SIG-M5 (cell line): ENCODE measurements around the gene CAPN5.
"Not testable (repeated sequence)": the region's sequence is repeated elsewhere in the genome, so short reads cannot be mapped to it uniquely, and the experiment has no call there.

Experiments
- DNase-seq: peaks from one replicate; lab custom pipeline; 2025; lab: John Stamatoyannopoulos, UW

CAPN5 gene

DNA sequence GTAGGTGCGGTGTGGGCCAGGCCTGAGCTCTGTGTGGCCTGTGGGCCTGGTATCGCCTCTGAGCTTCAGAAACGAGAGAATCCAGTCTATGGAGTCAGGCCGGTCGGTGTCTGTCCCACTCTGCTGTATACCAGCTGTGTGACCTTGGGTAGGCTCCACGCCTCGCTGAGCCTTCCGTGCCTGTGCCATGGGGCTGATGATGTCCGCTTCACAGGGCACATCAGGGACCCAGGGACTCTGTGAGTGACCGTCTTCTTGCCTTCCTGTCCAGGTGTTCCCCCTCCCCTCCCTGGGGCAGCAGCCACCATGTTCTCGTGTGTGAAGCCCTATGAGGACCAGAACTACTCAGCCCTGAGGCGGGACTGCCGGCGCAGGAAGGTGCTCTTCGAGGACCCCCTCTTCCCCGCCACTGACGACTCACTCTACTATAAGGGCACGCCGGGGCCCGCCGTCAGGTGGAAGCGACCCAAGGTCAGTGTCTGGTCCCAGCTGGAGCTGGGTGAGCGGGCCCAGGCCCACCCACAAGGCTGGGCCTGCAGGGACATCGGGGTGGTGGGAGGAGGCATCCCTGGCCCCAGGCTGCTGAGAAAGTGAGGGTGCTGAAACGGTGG is 17.9 kb downstream of the CAPN5 start:
- no peak for DNase-seq

DNA sequence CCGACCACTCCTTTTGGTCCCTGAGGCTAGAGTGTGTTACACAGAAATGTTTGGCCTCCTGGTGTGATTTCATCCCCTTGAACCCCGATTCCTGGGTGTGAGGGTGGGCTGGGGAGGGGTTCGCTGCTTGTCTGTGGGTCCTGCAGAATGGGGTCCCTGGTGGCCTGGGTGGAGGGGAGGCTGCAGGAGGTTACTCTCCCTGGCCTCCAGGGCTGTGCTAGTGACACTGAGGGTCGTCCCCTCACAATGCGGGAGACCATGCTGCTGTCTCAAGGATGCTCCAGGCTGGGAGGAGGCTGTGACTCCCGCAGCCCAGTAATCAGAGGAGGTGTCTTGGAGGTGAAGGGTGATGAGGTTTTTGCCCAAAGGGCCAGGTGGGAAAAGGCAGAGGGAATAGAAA is 18.9 kb downstream of the CAPN5 start:
- no peak for DNase-seq

DNA sequence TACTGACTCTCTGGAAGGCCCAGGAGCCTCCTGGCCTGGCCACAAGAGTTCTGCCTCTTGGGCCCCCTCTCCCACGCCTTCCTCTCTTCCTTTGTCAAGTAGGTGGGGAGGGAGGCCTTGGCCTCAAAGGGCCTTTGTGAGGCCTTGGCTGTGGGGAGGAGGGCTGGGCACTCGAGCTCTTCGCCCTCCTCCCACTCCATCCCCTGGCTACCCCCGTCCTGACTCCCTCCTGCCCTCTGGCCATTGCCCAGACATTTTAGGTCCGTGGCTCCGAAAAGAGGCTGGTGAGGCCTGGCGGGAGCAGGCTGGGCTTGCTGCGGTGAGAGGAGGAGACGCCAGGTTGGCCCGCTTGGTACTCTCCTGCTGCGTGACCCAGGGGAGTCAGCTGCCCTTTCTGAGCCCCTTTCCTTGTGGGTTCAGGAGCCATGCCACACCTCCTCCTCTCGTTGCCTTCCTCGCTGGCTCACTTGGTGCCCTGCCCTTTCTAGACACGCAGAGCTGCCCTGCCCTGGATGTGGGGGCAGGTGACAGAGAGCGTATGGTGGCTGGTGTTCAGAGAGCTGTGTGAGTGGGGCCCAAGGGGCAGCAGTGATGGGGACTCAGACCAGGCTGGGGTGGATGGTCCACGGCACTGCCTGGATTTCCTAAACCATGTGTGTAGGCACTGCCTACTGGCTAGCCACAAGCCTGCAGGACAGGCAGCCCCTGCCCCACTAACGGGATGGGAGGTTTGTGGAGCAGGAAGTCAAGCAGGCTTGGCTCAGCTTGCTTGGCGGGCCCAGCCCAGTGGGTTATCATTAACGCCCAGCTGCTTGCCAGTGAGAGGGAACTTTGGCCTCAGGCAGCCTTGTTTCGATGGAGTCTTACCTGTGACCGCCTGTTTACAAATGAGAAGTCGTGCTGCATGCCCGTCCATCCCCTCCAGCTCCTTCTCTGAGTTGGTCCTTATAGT is 20.0 kb downstream of the CAPN5 start:
- DNase-seq: no peak

DNA sequence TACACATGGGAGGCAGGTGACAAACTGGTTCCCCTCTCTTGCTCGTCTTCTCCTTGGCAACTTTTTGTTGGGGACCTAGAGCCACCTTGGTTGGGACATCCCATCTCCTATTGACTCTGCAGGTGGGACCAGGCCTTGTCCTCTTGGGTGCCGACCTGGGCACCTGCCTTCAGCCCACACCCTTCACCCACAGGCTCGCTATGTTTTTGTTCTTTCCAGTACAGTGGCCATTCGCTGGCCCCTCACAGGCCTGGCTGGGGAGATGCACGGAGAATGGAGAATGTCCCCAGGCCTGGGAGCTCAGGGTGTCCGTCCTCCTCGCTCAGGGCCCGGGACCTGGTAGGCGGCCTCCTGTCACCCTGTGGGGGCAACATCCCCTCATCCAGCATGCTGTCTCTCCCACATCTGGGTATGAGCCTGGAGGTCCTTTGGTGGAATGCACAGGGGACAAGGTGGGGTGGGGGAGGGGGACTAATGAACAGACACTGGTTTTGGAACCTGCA is 21.0 kb downstream of the CAPN5 start:
- no peak for DNase-seq

DNA sequence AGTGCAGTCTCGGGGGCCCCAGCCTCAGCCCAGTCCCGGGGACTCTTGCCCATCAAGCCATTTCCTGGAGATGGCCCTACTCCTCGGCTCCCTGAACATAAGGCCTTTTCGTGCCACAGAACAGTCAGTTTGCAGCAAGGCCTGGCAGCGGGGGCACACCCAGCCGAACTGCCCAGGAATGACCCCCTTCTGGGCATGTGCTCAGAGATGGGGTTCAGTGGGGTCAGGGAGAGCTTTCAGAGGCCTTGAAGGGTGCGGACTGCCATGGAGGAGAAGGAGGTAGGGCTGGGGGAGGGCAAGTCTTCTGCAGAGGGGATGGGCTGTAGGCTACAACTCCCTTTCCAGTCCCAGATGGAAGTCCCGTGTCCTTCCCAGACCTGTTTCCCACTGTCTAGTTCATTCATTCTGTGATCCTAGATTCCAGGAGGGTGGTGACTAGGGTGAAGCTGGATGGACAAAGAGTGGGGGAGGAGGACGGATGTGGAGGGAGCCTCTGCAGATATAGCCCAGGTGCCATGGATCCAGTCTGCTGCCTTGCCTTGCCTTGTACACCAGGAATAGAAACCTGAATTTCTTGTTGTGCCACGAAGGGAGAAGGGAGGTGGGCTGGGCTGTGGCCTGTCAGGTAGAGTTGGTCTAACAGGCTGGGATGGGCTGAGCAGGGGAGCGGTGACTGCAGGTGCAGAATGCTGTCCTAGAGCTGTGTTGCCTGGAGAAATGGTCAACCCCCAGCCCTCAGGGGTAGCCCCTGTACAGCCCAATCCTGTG is 21.6 kb downstream of the CAPN5 start:
- no peak for DNase-seq

DNA sequence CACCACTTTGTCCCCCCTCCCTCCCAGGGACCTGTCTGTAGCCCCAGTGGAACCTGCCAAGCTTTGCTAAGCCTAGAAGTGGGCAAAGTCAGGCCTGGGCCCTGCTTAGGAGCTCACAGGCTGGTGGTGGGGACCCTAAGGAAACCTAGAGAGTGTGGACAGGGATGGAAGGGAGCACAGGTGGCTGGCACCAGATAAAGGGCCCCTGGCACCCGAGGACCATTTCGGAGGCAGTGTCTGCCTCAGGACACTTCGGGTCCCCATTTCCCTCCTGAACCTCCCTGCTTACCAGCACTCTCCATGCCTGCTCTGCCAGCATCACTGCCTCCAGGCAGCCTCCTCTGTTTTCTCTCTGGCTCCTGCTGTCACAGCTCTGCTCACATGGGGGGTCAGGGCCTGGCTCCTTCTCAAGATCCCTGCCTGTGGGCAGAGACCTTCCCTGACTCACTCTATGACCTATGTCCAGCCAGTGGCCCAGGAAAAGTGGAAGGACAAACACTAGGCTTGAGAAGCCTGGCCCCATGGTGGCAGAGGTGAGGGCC is 22.3 kb downstream of the CAPN5 start:
- DNase-seq: no peak

DNA sequence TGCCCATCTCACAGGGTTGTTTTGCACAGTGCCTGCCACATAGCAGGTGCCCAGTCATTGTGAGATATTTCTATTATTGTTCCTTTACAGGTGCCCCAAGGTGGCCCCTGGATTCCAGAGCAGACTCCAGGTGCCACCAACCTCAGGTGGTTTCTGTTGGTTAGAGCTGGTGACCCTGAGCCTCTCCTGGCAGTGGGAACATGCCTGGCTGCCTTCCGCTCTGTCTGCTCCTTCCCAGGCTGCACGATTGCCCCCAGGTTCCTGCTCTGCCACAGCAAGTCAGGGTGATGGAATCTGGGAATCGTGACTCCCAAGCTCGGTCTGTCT is 23.2 kb downstream of the CAPN5 start:
- DNase-seq: no peak

DNA sequence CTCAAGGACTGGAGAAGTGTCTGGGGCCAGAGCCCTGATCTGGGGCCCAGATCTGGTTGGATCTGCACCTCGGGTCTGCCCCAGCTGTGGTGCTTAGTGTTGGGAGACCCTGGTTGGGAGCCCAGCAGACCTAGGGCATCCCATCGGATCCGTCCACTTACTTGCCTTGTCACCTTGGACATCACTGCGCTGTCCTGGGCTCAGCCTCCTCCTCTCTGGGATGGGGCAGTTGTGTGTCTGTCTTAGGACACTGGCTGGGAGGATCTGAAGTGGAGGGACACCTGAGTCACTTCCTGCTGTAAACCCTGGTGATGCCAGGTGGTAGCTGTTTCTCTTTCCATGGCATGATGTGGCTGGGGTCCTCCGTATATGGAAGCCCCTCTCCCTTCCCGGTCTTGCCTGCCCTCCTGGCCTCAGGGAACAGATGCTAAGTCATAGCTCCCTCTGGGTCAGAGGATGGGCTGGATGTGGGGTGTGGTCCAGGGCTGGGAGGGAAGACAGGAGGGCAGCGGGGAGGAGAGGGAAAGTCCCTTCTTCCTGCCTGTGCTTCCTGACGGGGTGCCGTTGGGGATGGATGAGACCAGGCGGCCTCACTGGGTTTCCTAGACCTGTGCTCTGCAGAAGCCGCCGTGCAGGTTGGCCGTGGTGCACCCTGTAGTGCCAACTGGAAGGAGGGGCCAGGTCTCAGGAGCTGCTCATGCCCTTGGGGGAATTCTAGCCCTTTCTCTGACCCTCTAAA is 23.8 kb downstream of the CAPN5 start:
- no peak for DNase-seq

DNA sequence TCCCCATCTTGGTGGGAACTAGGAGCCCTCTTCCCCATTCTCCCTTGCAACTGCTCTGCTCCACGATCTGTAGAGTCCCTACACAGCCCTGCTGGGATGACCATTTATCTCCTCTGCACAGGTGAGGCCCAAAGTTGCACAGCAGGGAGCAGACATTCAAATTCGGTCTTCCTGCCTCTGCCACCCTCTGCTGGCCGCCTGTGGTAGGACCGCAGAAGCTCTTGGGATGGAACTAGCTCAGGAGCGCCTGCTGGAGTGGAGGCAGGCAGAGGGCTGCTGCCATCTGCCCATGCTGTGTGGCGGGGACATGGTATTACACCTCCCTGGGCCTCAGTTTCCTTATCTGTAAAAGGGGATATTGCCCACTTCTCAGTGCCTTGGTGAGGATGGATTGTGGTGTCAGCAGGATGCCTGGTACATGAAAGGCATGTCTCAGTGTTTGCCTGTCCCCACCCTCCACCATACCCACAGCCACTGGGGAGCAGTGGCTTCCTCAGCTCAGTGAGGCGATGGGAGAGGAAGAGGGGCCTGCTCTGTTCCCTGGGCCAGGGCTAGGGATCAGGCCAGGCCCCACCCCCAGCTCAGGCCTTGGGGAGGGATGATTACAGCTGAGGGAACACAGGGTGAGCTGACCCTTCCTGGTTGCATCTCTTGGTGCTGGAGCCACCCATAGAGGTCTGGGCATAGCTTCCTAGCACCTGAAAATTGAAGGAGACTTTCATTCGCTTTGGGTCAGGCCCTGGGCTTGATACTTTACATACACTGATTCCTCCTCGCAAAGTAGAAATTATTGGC is 24.6 kb downstream of the CAPN5 start:
- no peak for DNase-seq

DNA sequence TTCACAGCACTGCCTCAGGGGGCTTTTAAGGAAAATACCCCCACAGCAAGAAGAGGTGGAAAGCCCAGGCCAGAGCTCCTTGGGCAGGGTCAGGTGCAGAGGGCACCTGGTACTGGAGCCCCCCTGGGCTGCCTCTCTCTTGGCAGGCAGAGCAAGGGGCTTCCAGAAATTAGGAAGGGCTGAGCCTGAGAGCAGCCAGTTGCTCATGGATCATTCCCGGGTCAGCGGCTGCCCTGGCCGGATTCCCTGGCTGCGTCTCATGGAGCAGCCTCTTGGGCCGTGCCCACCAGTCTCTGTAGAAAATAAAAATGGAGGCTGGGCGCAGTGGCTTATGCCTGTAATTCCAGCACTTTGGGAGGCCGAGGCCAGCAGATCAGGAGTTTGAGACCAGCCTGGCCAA is 25.6 kb downstream of the CAPN5 start:
- no peak for DNase-seq

DNA sequence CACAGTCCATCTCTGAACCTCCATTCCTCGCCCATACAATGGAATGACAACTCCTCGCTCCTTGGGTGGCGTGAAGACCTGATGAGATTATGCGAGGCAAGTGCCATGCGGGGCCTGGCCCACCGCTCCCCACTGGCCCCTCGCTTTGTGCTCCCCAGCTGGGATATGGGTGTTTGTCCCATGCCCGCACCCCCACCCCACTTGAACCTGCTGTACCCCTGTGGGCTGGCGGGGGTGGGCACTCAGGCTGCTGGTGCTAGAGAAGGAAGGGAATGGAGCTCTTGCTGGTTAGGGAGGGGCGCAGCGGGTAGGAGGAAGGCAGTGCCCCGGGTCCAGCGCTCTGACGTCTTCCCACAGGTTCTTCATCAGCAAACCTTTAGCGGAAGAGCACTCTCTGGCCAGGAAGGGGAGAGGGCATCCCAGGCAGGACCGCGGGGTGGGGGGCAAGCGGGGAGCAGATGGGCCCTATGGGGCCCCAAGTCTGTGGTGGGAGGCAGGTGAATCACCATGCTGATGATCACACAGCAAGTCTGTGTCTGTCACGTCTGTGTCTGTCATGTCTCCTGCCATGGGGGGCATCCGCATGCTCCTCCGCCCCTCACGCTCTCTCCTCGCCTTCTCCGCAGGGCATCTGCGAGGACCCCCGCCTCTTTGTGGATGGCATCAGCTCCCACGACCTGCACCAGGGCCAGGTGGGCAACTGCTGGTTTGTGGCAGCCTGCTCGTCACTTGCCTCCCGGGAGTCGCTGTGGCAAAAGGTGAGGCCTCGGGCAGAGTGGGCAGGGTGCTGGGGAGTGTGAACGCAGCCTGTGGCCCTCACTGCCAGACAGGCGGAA is 26.5 kb downstream of the CAPN5 start:
- no peak for DNase-seq

DNA sequence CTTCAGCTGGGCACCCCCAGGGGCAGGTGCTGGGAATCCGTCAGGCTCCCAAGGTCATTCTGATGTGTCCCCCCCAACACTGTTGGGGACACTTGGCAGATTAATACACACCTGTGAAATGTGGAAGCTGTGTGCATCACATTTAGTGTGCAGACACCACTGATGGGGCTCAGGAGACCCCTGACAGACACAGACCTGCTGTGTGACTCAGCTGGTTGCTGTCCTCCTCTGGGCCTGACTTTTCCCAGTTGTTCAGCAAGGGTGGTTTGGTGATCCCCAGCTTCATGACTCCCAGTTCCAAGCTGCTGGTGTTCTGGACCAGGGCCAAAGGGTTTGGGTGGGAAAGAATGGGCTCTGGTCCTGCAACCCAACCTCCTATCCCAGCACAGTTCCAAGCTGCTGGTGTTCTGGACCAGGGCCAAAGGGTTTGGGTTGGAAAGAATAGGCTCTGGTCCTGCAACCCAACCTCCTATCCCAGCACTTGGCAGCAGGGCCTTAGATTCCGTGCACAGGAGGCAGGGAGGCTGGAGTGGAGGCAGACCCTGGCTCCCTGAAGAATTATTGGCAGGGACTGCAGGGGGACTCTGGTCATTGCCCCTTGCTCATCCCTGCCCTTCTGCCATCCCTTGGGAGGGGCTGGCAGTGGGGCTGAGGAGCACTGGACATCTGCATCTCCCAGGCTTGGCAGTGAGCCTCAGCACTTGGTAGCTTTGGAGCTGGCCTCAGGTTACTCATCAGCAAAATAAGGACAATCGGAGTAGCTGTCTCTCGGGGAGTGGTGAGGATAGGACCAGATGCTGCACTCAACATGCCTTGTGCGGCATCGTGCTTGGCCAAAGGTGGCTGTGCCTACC is 27.4 kb downstream of the CAPN5 start:
- DNase-seq: no peak

DNA sequence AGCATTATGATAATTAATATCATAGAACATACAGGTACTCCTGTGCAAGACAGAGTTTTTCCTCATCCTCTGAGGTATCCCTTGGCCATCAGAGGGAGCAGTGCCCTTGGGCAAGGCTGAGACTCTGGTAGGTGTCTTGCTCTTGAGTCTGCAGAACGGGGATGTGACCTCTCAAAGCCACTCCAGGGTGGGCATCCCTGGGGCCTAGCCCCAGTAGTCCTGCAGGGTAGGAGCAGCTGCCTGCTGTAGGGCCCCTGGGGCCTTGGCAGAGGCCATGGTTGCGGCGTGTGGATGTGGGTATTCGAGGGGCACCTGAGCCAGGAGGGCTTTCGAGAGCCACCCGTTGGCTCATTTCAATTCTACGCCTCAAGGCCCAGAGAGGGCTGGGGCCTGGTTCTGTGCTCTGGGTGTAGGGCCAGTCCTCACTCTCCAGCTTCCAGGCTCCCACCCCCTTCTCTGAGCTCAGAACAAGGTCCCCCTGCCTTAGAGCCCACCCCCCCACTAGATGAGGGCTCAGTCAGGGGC is 28.1 kb downstream of the CAPN5 start:
- DNase-seq: no peak

DNA sequence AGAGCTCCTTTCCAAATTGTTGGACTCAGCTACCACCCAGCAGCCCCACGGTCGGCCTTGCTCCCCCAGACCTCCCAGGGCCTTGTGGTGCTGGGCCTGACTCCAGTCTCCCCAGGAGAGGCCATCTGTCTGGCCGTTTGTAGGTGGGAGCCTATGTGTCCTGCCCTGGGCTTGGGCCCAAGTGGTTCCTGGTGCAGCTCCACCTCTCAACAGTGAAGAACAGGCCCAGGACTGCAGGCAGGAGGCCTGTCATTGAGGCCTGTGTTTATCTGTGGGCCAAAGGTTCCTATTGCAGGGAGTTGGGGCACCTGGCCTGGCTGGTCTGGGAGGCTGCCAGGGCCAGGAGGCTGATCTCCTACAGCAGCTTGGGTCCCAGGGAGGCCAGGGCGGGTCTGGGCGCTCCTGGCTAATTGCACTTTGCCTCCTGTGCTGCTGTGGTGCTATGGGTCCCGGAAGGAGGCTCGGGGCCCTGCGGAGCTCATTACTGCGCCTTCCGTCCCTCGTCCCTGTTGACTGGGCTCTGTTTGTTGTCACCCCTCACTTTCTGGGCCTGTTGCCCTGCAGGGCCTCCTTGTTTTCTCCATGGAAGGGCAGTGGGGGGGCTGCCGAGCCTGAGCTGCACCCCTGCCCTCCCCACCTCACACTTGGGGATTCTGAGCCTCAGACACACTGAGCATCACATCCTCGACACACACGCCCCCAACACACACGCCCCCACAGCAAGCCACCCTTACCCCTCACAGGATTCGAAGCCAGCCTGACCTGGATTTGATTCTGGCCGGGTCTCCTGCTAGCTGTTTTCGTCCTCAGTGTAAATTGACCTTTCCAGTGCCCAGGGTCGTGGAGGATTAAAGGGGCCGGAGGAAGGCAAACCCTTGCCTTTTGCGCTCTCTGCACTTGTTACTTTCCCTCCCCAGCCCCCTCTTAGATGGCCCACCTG is 29.1 kb downstream of the CAPN5 start:
- no peak for DNase-seq

DNA sequence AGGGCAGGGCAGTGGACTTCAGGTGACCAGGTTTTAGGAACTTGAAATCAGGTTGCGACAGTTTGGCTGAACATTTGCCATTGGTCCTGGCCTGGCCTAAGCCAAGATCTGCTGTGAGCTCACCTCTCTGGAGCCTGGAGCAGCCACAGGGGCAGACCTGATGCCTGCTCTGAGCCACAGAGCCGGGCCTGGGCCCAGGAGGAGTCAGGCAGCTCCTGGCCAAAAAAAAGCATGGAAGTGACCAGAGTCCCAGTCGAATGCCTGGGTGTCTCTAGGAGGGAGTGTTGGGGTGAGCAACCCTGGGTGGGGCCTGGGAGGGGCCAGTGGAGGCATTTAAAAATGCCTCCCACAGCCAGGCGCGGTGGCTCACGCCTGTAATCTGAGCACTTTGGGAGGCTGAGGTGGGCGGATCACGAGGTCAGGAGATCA is 29.8 kb downstream of the CAPN5 start:
- no peak for DNase-seq

DNA sequence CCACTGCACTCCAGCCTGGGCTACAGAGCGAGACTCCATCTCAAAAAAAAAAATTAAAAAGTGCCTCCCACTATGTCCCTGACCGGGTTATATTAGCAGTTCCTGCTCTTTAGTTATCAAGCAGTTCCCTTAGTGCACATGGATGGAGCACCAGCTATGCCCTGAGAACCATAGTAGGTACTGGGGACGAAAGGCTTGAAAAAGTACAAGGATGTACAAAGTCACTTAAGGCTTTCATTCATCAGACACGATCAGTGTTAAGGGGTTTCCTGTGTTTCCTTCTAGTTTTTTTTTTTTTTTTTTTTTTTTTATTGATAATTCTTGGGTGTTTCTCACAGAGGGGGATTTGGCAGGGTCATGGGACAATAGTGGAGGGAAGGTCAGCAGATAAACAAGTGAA is 30.4 kb downstream of the CAPN5 start:
- DNase-seq: not testable (repeated sequence)

DNA sequence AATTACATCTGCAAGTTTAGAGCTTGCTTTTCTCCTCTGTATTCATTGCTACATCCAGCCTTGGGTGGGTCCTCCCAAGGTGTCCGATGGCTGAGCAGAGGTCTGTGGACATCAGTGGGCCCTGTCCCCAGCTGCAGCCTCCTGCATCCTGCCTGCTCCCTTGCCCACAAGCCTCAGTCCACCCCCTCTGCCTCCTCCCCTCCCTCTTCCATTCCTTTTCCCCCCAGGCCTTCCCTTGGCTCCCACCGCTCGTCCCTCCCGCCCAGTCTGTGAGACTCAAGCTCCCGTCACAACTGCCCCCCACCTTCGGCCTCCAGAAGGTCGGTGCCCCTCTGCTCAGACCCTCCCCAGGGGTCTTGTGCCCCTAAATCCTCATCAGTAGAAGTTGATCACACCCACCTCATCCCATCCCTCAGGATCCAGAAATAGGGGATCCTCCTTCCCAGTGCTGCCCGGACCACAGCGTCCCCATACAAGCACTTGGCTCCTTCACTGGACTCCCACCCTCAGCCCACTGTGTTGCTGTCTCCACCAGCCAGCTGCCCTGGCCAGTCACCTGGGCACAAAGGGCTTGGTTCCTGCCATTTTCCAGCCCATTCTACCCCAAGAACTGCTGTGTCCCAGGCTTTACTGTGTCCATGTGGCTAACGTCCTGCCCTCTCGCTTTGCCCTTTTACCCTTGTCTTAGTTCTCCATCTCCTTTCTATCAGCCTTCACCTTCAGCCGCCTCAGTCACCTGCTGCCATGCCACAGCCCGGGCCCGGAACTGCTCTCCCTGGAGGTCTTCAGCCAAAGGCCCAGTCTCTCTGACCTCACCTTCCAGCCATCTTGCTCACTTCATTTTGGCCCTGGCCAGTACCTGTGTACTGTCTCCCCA is 33.6 kb downstream of the CAPN5 start:
- DNase-seq: no peak
